Vagina (tissue), 2 donors: ENCODE results near the gene ABCB8.

Experiments used
- POLR2AphosphoS5 ChIP-seq, 2 donors: sonication (generic); formaldehyde crosslinking; IDR thresholded peaks; one replicate each; pipeline ENCODE4 v1.9.0; 2017; ENCODE audit warnings: antibody characterized with exemption in 2 of 2, mild to moderate bottlenecking in 2 of 2, low read depth in 1 of 2; ENCODE audit not compliant: insufficient read depth in 1 of 2
- TF ChIP-seq, protein P1 (sequence below), 3 experiments: fragments of 450-650 bp in 2 of 3; fragments of 200-600 bp in 1 of 3; sonication (generic) in 1 of 3; IDR thresholded peaks; one replicate each; pipeline ENCODE4 v1.5.1; 2017 to 2019; ENCODE audit warnings: antibody characterized with exemption in 3 of 3, mild to moderate bottlenecking in 2 of 3, moderate library complexity in 2 of 3

DNA sequence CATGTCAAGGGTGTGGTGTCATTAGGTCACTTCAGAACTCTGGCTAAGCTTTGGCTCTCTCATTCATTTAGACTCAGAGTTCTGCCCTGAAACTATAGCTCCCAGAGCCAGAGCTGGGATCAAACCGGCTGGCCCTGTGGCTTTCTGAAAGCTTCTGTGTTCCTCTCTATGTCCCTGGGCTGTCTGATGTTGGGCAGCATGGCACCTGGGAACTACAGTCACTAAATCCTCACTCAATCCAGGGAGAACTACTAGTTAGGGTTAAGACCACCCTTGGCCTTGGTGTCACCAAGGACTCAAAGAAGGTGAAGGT is 17.2 kb upstream of the ABCB8 start:
- TF ChIP-seq, protein P1, sequence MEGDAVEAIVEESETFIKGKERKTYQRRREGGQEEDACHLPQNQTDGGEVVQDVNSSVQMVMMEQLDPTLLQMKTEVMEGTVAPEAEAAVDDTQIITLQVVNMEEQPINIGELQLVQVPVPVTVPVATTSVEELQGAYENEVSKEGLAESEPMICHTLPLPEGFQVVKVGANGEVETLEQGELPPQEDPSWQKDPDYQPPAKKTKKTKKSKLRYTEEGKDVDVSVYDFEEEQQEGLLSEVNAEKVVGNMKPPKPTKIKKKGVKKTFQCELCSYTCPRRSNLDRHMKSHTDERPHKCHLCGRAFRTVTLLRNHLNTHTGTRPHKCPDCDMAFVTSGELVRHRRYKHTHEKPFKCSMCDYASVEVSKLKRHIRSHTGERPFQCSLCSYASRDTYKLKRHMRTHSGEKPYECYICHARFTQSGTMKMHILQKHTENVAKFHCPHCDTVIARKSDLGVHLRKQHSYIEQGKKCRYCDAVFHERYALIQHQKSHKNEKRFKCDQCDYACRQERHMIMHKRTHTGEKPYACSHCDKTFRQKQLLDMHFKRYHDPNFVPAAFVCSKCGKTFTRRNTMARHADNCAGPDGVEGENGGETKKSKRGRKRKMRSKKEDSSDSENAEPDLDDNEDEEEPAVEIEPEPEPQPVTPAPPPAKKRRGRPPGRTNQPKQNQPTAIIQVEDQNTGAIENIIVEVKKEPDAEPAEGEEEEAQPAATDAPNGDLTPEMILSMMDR (IDR thresholded peaks at IDR 0.05) = no peak
- no peak for TF ChIP-seq POLR2AphosphoS5 (IDR thresholded peaks at IDR 0.05; ENCODE audit: insufficient read depth in 1 of 2, low read depth in 1 of 2)
